ENCODE data around the gene PDXK.

Gene PDXK

DNA sequence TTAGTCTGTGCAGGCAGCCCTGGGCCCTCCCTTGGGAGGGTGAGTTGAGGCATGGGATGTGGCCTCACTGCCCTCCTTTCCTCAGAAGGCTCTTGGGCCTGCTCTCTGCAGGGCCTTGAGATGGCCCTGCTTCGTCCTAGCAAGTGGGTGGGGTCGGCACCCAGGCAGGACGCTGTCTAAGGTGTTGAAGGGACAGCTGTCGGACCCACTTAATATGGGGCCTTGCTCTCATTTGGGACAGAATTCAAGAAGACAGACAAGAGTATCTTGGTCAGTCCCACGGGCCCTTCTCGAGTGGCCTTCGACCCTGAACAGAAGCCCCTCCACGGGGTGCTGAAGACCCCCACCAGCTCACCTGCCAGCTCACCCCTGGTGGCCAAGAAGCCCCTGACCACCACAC is 26.0 kb upstream of the PDXK start:
- WGBS (ENCODE audit: extremely low coverage, insufficient coverage, low lambda C conversion rate) = no CpG with 5 or more reads among the region's 8 CpGs
- Histone ChIP-seq H3K4me2 (ENCODE audit: low read length) (no peak overlapping the region), H3K56ac (ENCODE audit: low read length) (no peak overlapping the region), H3K36me3 (ENCODE audit: control insufficient read depth, insufficient read depth, low read length) (peaks cover 19% of the 10 kb centered on the region), H3K27me3 (ENCODE audit: insufficient read depth, low read length, poor library complexity) (no peaks in the 10 kb centered on the region), H3K27ac (ENCODE audit: low read depth, low read length) (no peak overlapping the region), H2BK120ac (ENCODE audit: low read depth, low read length) (no peak overlapping the region), H3K18ac (ENCODE audit: low read length) (no peak overlapping the region), H2AK5ac (ENCODE audit: low read length) (no peak overlapping the region), H4K8ac (ENCODE audit: low read depth, low read length) (no peak overlapping the region), H4K5ac (ENCODE audit: low read length) (no peak overlapping the region), H3K4me3 (ENCODE audit: low read length) (no peak overlapping the region), H2BK5ac (ENCODE audit: low read length) (no peak overlapping the region), H2BK15ac (replicated peaks; ENCODE audit: low read depth) (no peak overlapping the region), H3K23ac (ENCODE audit: low read length) (no peak overlapping the region), H3K9ac (ENCODE audit: low read length) (no peak overlapping the region), H3K79me2 (ENCODE audit: control insufficient read depth, insufficient read depth, low read length) (no peaks in the 10 kb centered on the region), H3K4ac (ENCODE audit: low read depth, low read length) (no peak overlapping the region), H3K79me1 (ENCODE audit: low read length) (no peaks in the 10 kb centered on the region), H3K4me1 (ENCODE audit: control insufficient read depth, low read depth, low read length) (no peaks in the 10 kb centered on the region)
- no peak for DNase-seq

DNA sequence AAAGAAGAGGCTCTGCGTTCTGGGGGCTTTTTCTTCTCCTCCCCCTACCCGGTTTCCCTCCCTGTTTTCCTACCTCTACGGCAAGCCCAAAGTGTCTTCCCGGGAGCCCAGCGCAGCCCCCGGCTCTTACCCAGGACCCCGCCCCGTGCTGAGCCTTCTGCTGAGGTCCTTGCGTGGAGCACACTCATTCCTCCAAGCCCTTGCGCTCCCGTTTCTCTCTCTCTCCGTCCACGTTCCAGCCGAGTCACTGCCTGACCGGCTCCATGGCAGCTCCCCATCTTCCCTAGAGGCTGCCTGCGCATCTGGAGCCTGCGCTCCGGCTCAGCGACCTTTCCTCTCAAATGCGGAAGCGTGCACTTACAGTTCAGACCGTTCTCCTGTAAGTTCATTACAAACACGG is 24.9 kb upstream of the PDXK start:
- no peak overlapping the region for H2AK5ac ChIP-seq (ENCODE audit: low read length)
- H3K4ac ChIP-seq (ENCODE audit: low read depth, low read length) = no peak overlapping the region
- WGBS (ENCODE audit: extremely low coverage, insufficient coverage, low lambda C conversion rate) = no CpG with 5 or more reads among the region's 23 CpGs
- no peak overlapping the region for H2BK120ac ChIP-seq (ENCODE audit: low read depth, low read length)
- H3K4me3 ChIP-seq (ENCODE audit: low read length) = no peak overlapping the region
- DNase-seq = no peak
- no peak overlapping the region for H2BK5ac ChIP-seq (ENCODE audit: low read length)
- no peak overlapping the region for H3K56ac ChIP-seq (ENCODE audit: low read length)
- H3K9ac ChIP-seq (ENCODE audit: low read length) = no peak overlapping the region
- no peak overlapping the region for H4K5ac ChIP-seq (ENCODE audit: low read length)
- H3K27ac ChIP-seq (ENCODE audit: low read depth, low read length) = no peak overlapping the region
- no peak overlapping the region for H3K4me2 ChIP-seq (ENCODE audit: low read length)
- no peaks in the 10 kb centered on the region for H3K27me3 ChIP-seq (ENCODE audit: insufficient read depth, low read length, poor library complexity)
- H2BK15ac ChIP-seq (replicated peaks; ENCODE audit: low read depth) = no peak overlapping the region
- H3K23ac ChIP-seq (ENCODE audit: low read length) = no peak overlapping the region
- no peaks in the 10 kb centered on the region for H3K79me1 ChIP-seq (ENCODE audit: low read length)
- peaks cover 15% of the 10 kb centered on the region for H3K36me3 ChIP-seq (ENCODE audit: control insufficient read depth, insufficient read depth, low read length)
- H3K79me2 ChIP-seq (ENCODE audit: control insufficient read depth, insufficient read depth, low read length) = no peaks in the 10 kb centered on the region
- H4K8ac ChIP-seq (ENCODE audit: low read depth, low read length) = no peak overlapping the region
- H3K18ac ChIP-seq (ENCODE audit: low read length) = no peak overlapping the region
- H3K4me1 ChIP-seq (ENCODE audit: control insufficient read depth, low read depth, low read length) = no peaks in the 10 kb centered on the region

- Histone ChIP-seq H3K18ac (ENCODE audit: low read length) (no peak overlapping the region), H3K4me3 (ENCODE audit: low read length) (no peak overlapping the region), H3K4me1 (ENCODE audit: control insufficient read depth, low read depth, low read length) (no peaks in the 10 kb centered on the region), H2AK5ac (ENCODE audit: low read length) (no peak overlapping the region), H2BK120ac (ENCODE audit: low read depth, low read length) (no peak overlapping the region), H4K8ac (ENCODE audit: low read depth, low read length) (no peak overlapping the region), H3K56ac (ENCODE audit: low read length) (no peak overlapping the region), H3K4me2 (ENCODE audit: low read length) (no peak overlapping the region), H3K79me1 (ENCODE audit: low read length) (no peaks in the 10 kb centered on the region), H3K4ac (ENCODE audit: low read depth, low read length) (no peak overlapping the region), H4K5ac (ENCODE audit: low read length) (no peak overlapping the region), H3K36me3 (ENCODE audit: control insufficient read depth, insufficient read depth, low read length) (peaks cover 15% of the 10 kb centered on the region), H3K27me3 (ENCODE audit: insufficient read depth, low read length, poor library complexity) (no peaks in the 10 kb centered on the region), H3K23ac (ENCODE audit: low read length) (no peak overlapping the region), H3K9ac (ENCODE audit: low read length) (no peak overlapping the region), H3K79me2 (ENCODE audit: control insufficient read depth, insufficient read depth, low read length) (no peaks in the 10 kb centered on the region), H3K27ac (ENCODE audit: low read depth, low read length) (no peak overlapping the region), H2BK15ac (replicated peaks; ENCODE audit: low read depth) (no peak overlapping the region), H2BK5ac (ENCODE audit: low read length) (no peak overlapping the region)
- no CpG with 5 or more reads among the region's 27 CpGs for WGBS (ENCODE audit: extremely low coverage, insufficient coverage, low lambda C conversion rate)
- no peak for DNase-seq
These were observed 24.4 kb upstream of the PDXK start for GRCh38 chr21:43694437-43695079.

DNA sequence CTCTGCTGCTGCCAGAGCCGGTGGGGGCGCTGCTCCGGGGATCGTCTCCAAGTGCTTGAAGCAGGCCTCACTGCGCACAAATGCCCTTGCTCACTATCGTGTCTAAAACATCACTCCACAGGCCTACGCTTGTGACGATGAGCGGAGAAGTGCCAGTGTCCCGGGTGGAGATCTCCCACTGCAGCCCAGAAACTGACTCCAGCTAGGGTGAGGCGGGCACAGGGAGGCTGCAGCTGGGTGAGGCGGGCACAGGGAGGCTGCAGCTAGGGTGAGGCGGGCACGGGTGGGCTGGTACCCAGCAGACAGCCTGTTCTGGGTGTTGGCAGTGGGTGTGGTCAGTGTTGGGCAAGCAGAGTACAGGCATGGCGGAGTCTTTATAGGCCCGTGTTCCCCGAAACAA is 22.7 kb upstream of the PDXK start:
- no CpG with 5 or more reads among the region's 17 CpGs for WGBS (ENCODE audit: extremely low coverage, insufficient coverage, low lambda C conversion rate)
- H3K4me3 ChIP-seq (ENCODE audit: low read length) = no peak overlapping the region
- no peak overlapping the region for H4K5ac ChIP-seq (ENCODE audit: low read length)
- no peak overlapping the region for H3K56ac ChIP-seq (ENCODE audit: low read length)
- H3K36me3 ChIP-seq (ENCODE audit: control insufficient read depth, insufficient read depth, low read length) = peaks cover 14% of the 10 kb centered on the region
- H3K79me2 ChIP-seq (ENCODE audit: control insufficient read depth, insufficient read depth, low read length) = no peaks in the 10 kb centered on the region
- no peaks in the 10 kb centered on the region for H3K79me1 ChIP-seq (ENCODE audit: low read length)
- no peak overlapping the region for H3K9ac ChIP-seq (ENCODE audit: low read length)
- no peak overlapping the region for H2BK5ac ChIP-seq (ENCODE audit: low read length)
- H3K4ac ChIP-seq (ENCODE audit: low read depth, low read length) = no peak overlapping the region
- no peak overlapping the region for H3K18ac ChIP-seq (ENCODE audit: low read length)
- no peak for DNase-seq
- no peak overlapping the region for H2AK5ac ChIP-seq (ENCODE audit: low read length)
- H3K27me3 ChIP-seq (ENCODE audit: insufficient read depth, low read length, poor library complexity) = no peaks in the 10 kb centered on the region
- no peak overlapping the region for H3K4me2 ChIP-seq (ENCODE audit: low read length)
- H4K8ac ChIP-seq (ENCODE audit: low read depth, low read length) = no peak overlapping the region
- H3K4me1 ChIP-seq (ENCODE audit: control insufficient read depth, low read depth, low read length) = no peaks in the 10 kb centered on the region
- no peak overlapping the region for H3K23ac ChIP-seq (ENCODE audit: low read length)
- no peak overlapping the region for H3K27ac ChIP-seq (ENCODE audit: low read depth, low read length)
- H2BK120ac ChIP-seq (ENCODE audit: low read depth, low read length) = no peak overlapping the region
- no peak overlapping the region for H2BK15ac ChIP-seq (replicated peaks; ENCODE audit: low read depth)

DNA sequence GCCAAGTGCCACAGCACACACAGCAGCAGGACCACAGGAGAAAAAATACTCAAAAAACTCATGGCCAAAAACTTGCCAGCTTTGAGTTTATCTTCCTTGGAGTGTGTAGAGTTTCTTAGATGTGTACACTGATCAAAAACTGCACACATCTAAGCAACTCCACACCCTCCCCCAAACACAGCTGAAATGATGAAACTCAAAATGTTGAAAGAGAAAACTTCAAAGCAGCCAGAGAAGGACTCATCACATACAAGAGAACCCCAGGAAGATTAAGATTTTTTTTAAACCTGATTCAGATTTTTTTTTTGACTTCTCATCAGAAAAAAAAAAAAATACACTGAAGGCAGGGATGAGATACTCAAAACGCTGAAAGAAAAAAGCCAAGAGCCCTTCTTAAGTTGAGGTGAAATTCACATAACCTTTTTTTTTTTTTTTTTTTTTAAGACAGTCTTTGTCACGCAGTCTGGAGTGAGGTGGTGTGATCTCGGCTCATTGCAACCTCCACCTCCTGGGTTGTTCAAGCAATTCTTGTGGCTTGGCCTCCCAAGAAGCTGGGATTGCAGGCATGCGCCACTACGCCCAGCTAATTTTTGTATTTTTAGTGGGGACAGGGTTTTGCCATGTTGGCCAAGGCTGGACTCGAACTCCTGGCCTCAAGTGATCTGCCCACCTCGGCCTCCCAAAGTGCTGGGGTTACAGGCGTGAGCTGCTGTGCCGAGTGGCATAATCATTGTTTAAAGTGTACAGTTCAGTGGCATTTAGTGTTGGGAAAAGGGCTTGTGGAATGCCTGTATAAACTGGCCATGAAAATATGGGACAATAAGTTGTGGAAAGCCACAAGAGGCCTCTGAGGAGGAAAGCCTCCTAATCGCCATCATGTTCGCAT is 20.9 kb upstream of the PDXK start:
- peaks cover 8% of the 10 kb centered on the region for H3K36me3 ChIP-seq (ENCODE audit: control insufficient read depth, insufficient read depth, low read length)
- no peaks in the 10 kb centered on the region for H3K4me1 ChIP-seq (ENCODE audit: control insufficient read depth, low read depth, low read length)
- H3K27ac ChIP-seq (ENCODE audit: low read depth, low read length) = no peak overlapping the region
- no CpG with 5 or more reads among the region's 11 CpGs for WGBS (ENCODE audit: extremely low coverage, insufficient coverage, low lambda C conversion rate)
- no peak overlapping the region for H4K8ac ChIP-seq (ENCODE audit: low read depth, low read length)
- no peak overlapping the region for H3K4me2 ChIP-seq (ENCODE audit: low read length)
- H3K27me3 ChIP-seq (ENCODE audit: insufficient read depth, low read length, poor library complexity) = no peaks in the 10 kb centered on the region
- no peaks in the 10 kb centered on the region for H3K79me1 ChIP-seq (ENCODE audit: low read length)
- no peak overlapping the region for H2BK5ac ChIP-seq (ENCODE audit: low read length)
- no peak for DNase-seq
- H3K79me2 ChIP-seq (ENCODE audit: control insufficient read depth, insufficient read depth, low read length) = no peaks in the 10 kb centered on the region
- no peak overlapping the region for H4K5ac ChIP-seq (ENCODE audit: low read length)
- H2BK120ac ChIP-seq (ENCODE audit: low read depth, low read length) = no peak overlapping the region
- H3K4ac ChIP-seq (ENCODE audit: low read depth, low read length) = no peak overlapping the region
- no peak overlapping the region for H3K18ac ChIP-seq (ENCODE audit: low read length)
- no peak overlapping the region for H2BK15ac ChIP-seq (replicated peaks; ENCODE audit: low read depth)
- no peak overlapping the region for H3K9ac ChIP-seq (ENCODE audit: low read length)
- no peak overlapping the region for H2AK5ac ChIP-seq (ENCODE audit: low read length)
- H3K4me3 ChIP-seq (ENCODE audit: low read length) = no peak overlapping the region
- no peak overlapping the region for H3K23ac ChIP-seq (ENCODE audit: low read length)
- no peak overlapping the region for H3K56ac ChIP-seq (ENCODE audit: low read length)
